H9 (cell line): Measurements from ENCODE around the gene TXNDC12. TPM values are rescaled to one million over a fixed set of nuclear protein-coding genes. Genes with fewer than 3 reads are reported as not detected.

Experiments
- DNase-seq: peaks from one replicate; pipeline ENCODE4 v3.0.0-alpha.2; 2017
- H2AFZ ChIP-seq: one replicate; pipeline ENCODE4 v1.6.1; 2013; ENCODE audit warnings: mild to moderate bottlenecking, low read length, control low read depth, moderate library complexity
- H2AK5ac ChIP-seq: 2 replicates; pipeline ENCODE4 v1.6.1; 2013; ENCODE audit warnings: low read length, control low read depth, mixed read lengths; ENCODE audit not compliant: insufficient read length
- H2BK120ac ChIP-seq: one replicate; pipeline ENCODE4 v1.6.1; 2013; ENCODE audit warnings: low read depth, mild to moderate bottlenecking, low read length, control low read depth, inconsistent platforms; ENCODE audit not compliant: poor library complexity, severe bottlenecking
- H2BK12ac ChIP-seq: 2 replicates; pipeline ENCODE4 v1.6.1; 2013; ENCODE audit warnings: low read length, control low read depth, mixed read lengths, low read depth; ENCODE audit not compliant: insufficient read length
- H2BK15ac ChIP-seq: 2 replicates; pipeline ENCODE4 v1.6.1; 2013; ENCODE audit warnings: low read depth, low read length, control low read depth
- H2BK20ac ChIP-seq: one replicate; pipeline ENCODE4 v1.6.1; 2013; ENCODE audit warnings: low read depth, mild to moderate bottlenecking, low read length, control low read depth, inconsistent platforms; ENCODE audit not compliant: poor library complexity, severe bottlenecking
- H2BK5ac ChIP-seq: 2 replicates; pipeline ENCODE4 v1.6.1; 2013; ENCODE audit warnings: low read length, control low read depth, mixed read lengths; ENCODE audit not compliant: insufficient read length
- H3K14ac ChIP-seq: 2 replicates; pipeline ENCODE4 v1.6.1; 2013; ENCODE audit warnings: low read length, control low read depth; ENCODE audit not compliant: insufficient read depth
- H3K18ac ChIP-seq: 2 replicates; pipeline ENCODE4 v1.6.1; 2013; ENCODE audit warnings: low read depth, mild to moderate bottlenecking, mixed read lengths, low read length, control low read depth; ENCODE audit not compliant: insufficient read length
- H3K23ac ChIP-seq: 2 replicates; pipeline ENCODE4 v1.6.1; 2013; ENCODE audit warnings: low read length, control low read depth, mixed read lengths, low read depth; ENCODE audit not compliant: insufficient read length
- H3K23me2 ChIP-seq: 2 replicates; pipeline ENCODE4 v1.6.1; 2013; ENCODE audit warnings: low read depth, mild to moderate bottlenecking, mixed read lengths, low read length, control low read depth; ENCODE audit not compliant: insufficient read length, poor library complexity, severe bottlenecking
- H3K27ac ChIP-seq: 2 replicates; pipeline ENCODE4 v1.5.1; 2013; ENCODE audit warnings: low read length, control low read depth, mixed read lengths, low read depth; ENCODE audit not compliant: insufficient read length
- H3K27me3 ChIP-seq: 2 replicates; pipeline ENCODE4 v1.6.1; 2013; ENCODE audit warnings: low read length, control low read depth, inconsistent platforms; ENCODE audit not compliant: insufficient read depth
- H3K4ac ChIP-seq: 2 replicates; pipeline ENCODE4 v1.6.1; 2013; ENCODE audit warnings: low read depth, mild to moderate bottlenecking, control low read depth, inconsistent platforms, low read length, moderate library complexity
- H3K4me1 ChIP-seq: 2 replicates; pipeline ENCODE4 v1.6.1; 2013; ENCODE audit warnings: low read length, control low read depth, inconsistent platforms; ENCODE audit not compliant: insufficient read depth
- H3K4me2 ChIP-seq: 2 replicates; pipeline ENCODE4 v1.6.1; 2013; ENCODE audit warnings: low read length, control low read depth, mixed read lengths; ENCODE audit not compliant: insufficient read length, insufficient read depth
- H3K56ac ChIP-seq: 2 replicates; pipeline ENCODE4 v1.6.1; 2013; ENCODE audit warnings: low read depth, mild to moderate bottlenecking, mixed read lengths, low read length, control low read depth; ENCODE audit not compliant: insufficient read length
- H3K79me1 ChIP-seq: 2 replicates; pipeline ENCODE4 v1.6.1; 2013; ENCODE audit warnings: low read depth, mild to moderate bottlenecking, moderate library complexity, low read length, control low read depth, inconsistent platforms; ENCODE audit not compliant: insufficient read depth, poor library complexity, severe bottlenecking
- H3K79me2 ChIP-seq: 2 replicates; pipeline ENCODE4 v1.6.1; 2013; ENCODE audit warnings: low read length, control low read depth, inconsistent platforms; ENCODE audit not compliant: insufficient read depth
- H3K9ac ChIP-seq: 2 replicates; pipeline ENCODE4 v1.6.1; 2013; ENCODE audit warnings: low read length, control low read depth, mixed read lengths; ENCODE audit not compliant: insufficient read length; ENCODE audit errors: extremely low read depth
- H3K9me3 ChIP-seq: one replicate; pipeline ENCODE4 v1.6.1; 2013; ENCODE audit warnings: low read depth, low read length, inconsistent platforms; ENCODE audit not compliant: control insufficient read depth
- H3T11ph ChIP-seq: one replicate; pipeline ENCODE4 v1.6.1; 2013; ENCODE audit warnings: mild to moderate bottlenecking, low read length, control low read depth, inconsistent platforms
- H4K20me1 ChIP-seq: one replicate; pipeline ENCODE4 v1.6.1; 2013; ENCODE audit not compliant: control insufficient read depth, insufficient read length, insufficient read depth
- H4K5ac ChIP-seq: 2 replicates; pipeline ENCODE4 v1.6.1; 2013; ENCODE audit warnings: low read depth, mild to moderate bottlenecking, mixed read lengths, low read length, control low read depth; ENCODE audit not compliant: insufficient read length
- H4K8ac ChIP-seq: replicated peaks from 2 replicates; pipeline ENCODE4 v1.6.1; 2013; ENCODE audit warnings: low read length, control low read depth, mixed read lengths, low read depth; ENCODE audit not compliant: insufficient read length
- H4K91ac ChIP-seq: 2 replicates; pipeline ENCODE4 v1.6.1; 2013; ENCODE audit warnings: low read depth, mild to moderate bottlenecking, moderate library complexity, mixed read lengths, low read length, control low read depth; ENCODE audit not compliant: insufficient read length
- H3K27ac Mint-ChIP-seq, 3 experiments: 2 replicates in 2 of 3; 3 replicates in 1 of 3; pipeline ENCODE4 v1.8.0; 2020 to 2021; ENCODE audit warnings: mixed read lengths in 3 of 3, mild to moderate bottlenecking in 1 of 3, moderate library complexity in 1 of 3
- H3K27me3 Mint-ChIP-seq: 2 replicates; pipeline ENCODE4 v1.8.0; 2021; ENCODE audit warnings: low read depth, mild to moderate bottlenecking, moderate library complexity, mixed read lengths
- H3K36me3 Mint-ChIP-seq, 3 experiments: 2 replicates in 2 of 3; 3 replicates in 1 of 3; pipeline ENCODE4 v1.8.0; 2020 to 2021; ENCODE audit warnings: low read depth in 3 of 3, mixed read lengths in 3 of 3; ENCODE audit not compliant: insufficient read depth in 1 of 3
- H3K4me1 Mint-ChIP-seq, 2 experiments: 2 replicates each; pipeline ENCODE4 v1.8.0; 2020; ENCODE audit warnings: mixed read lengths in 2 of 2
- H3K4me3 Mint-ChIP-seq, 2 experiments: 2 replicates in 1 of 2; 3 replicates in 1 of 2; pipeline ENCODE4 v1.8.0; 2020 to 2021; ENCODE audit warnings: mild to moderate bottlenecking in 2 of 2, mixed read lengths in 2 of 2, moderate library complexity in 1 of 2
- H3K9me3 Mint-ChIP-seq, 2 experiments: 2 replicates in 1 of 2; 3 replicates in 1 of 2; pipeline ENCODE4 v1.8.0; 2020; ENCODE audit warnings: mild to moderate bottlenecking in 2 of 2, mixed read lengths in 2 of 2, moderate library complexity in 1 of 2
- WGBS: extraction: QIAGEN DNeasy Blood & Tissue Kit; methylation state at CpG from one replicate; pipeline ENCODE4 v1.1.7; 2013; ENCODE audit warnings: missing lambda C conversion rate, low lambda C conversion rate, mixed read lengths; ENCODE audit not compliant: insufficient read length; ENCODE audit errors: extremely low coverage; 5-methylcytosine and 5-hydroxymethylcytosine counted together
- total RNA-seq: library from RNA; stranded (reverse); gene quantifications from 2 replicates; pipeline ENCODE4 v1.2.1, GENCODE V29; 2021
- TF ChIP-seq, protein P1 (sequence below): fragments of 200-600 bp; sonication (generic); conservative IDR thresholded peaks from 3 replicates; pipeline ENCODE4 v1.8.0; 2021; ENCODE audit warnings: antibody characterized with exemption, mild to moderate bottlenecking

TXNDC12 gene
- total RNA-seq, 1 experiment from 2014 or later: 82.1 TPM

DNA sequence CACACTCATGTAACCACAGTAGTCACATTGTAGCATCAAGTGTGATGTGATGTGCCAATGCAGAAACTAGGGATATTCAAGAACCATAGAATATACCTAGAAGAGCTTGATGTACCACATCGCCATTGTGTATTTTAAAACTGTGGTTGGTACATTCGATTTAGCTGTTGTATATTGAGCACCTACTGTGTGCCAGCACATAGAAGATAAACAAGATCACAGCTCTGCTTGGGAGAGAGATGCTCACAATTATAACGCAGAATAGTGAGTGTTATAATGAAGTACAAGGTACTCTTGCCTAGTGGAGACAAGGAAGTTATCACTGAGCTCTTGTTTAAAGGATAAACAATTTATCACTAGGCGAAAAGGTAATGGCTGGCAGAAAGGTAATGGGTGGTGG, 5.8 kb upstream of the TXNDC12 start:
- H3K56ac ChIP-seq: no peak overlapping the region
- H2BK12ac ChIP-seq: no peak overlapping the region
- H3K9me3 ChIP-seq: no peaks in the 10 kb centered on the region
- H2BK15ac ChIP-seq: no peak overlapping the region
- no peak overlapping the region for H2AK5ac ChIP-seq
- Mint-ChIP-seq H3K27ac (no peak overlapping the region), H3K27me3 (no peaks in the 10 kb centered on the region), H3K9me3 (no peaks in the 10 kb centered on the region; a peak in 1 of 5 replicates), H3K36me3 (peaks cover 28 to 74% (median 62%) of the 10 kb centered on the region in 3 experiments; a peak in 6 of 7 replicates), H3K4me1 (peaks cover 17 to 19% of the 10 kb centered on the region in 2 experiments), H3K4me3 (no peak overlapping the region)
- H3T11ph ChIP-seq: no peak overlapping the region
- H3K23ac ChIP-seq: no peak overlapping the region
- H3K9ac ChIP-seq: no peak overlapping the region
- TF ChIP-seq, protein P1, sequence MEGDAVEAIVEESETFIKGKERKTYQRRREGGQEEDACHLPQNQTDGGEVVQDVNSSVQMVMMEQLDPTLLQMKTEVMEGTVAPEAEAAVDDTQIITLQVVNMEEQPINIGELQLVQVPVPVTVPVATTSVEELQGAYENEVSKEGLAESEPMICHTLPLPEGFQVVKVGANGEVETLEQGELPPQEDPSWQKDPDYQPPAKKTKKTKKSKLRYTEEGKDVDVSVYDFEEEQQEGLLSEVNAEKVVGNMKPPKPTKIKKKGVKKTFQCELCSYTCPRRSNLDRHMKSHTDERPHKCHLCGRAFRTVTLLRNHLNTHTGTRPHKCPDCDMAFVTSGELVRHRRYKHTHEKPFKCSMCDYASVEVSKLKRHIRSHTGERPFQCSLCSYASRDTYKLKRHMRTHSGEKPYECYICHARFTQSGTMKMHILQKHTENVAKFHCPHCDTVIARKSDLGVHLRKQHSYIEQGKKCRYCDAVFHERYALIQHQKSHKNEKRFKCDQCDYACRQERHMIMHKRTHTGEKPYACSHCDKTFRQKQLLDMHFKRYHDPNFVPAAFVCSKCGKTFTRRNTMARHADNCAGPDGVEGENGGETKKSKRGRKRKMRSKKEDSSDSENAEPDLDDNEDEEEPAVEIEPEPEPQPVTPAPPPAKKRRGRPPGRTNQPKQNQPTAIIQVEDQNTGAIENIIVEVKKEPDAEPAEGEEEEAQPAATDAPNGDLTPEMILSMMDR: no peak
- peaks cover 19% of the 10 kb centered on the region; the same call in 1 of the 2 replicates for H3K79me2 ChIP-seq
- WGBS: no CpG with 5 or more reads among the region's 4 CpGs
- H4K91ac ChIP-seq: no peak overlapping the region
- H2BK20ac ChIP-seq: no peak overlapping the region
- H4K5ac ChIP-seq: no peak overlapping the region
- no peak overlapping the region for H2BK120ac ChIP-seq
- no peak overlapping the region for H3K14ac ChIP-seq
- no peak overlapping the region for H3K27ac ChIP-seq
- no peak overlapping the region for H2BK5ac ChIP-seq
- H2AFZ ChIP-seq: no peak overlapping the region
- no peak overlapping the region for H3K4me2 ChIP-seq
- H3K23me2 ChIP-seq: peaks cover 4% of the 10 kb centered on the region
- H3K4ac ChIP-seq: no peak overlapping the region
- no peaks in the 10 kb centered on the region for H3K4me1 ChIP-seq
- H3K18ac ChIP-seq: no peak overlapping the region
- H4K20me1 ChIP-seq: no peaks in the 10 kb centered on the region
- no peaks in the 10 kb centered on the region for H3K79me1 ChIP-seq
- DNase-seq: no peak
- no peak overlapping the region for H4K8ac ChIP-seq
- H3K27me3 ChIP-seq: no peaks in the 10 kb centered on the region
